HG02938 (cell line): ENCODE results near the gene HOXB6.

Source experiments
- ATAC-seq: cut with Tn5 transposase; IDR thresholded peaks from one replicate; pipeline ENCODE4 v1.9.1; 2021; ENCODE audit warnings: mild to moderate bottlenecking, moderate library complexity; ENCODE audit not compliant: unreplicated experiment

Gene HOXB6

GRCh38 chr17:48624118-48624517, 19.3 kb upstream of the HOXB6 start:
- ATAC-seq = no peak

- no peak for ATAC-seq
Measured at GRCh38 chr17:48623583-48623982, 18.8 kb upstream of the HOXB6 start.

GRCh38 chr17:48622857-48623256, 18.1 kb upstream of the HOXB6 start:
- no peak for ATAC-seq

GRCh38 chr17:48621410-48622392, 16.9 kb upstream of the HOXB6 start:
- ATAC-seq = no peak

GRCh38 chr17:48620461-48621139, 15.8 kb upstream of the HOXB6 start:
- no peak for ATAC-seq

- ATAC-seq = no peak
Measured at GRCh38 chr17:48619826-48620449, 15.2 kb upstream of the HOXB6 start.

- no peak for ATAC-seq
Measured at GRCh38 chr17:48618256-48618896, 13.6 kb upstream of the HOXB6 start.

GRCh38 chr17:48617471-48618255, 12.9 kb upstream of the HOXB6 start:
- no peak for ATAC-seq

- ATAC-seq = no peak
Measured at GRCh38 chr17:48616717-48617470, 12.1 kb upstream of the HOXB6 start.

- no peak for ATAC-seq
Measured at GRCh38 chr17:48615963-48616716, 11.4 kb upstream of the HOXB6 start.

- no peak for ATAC-seq
Measured at GRCh38 chr17:48615047-48615962, 10.5 kb upstream of the HOXB6 start, which contains the start of gene HOXB8. Gene HOXB8 (minus strand): TSS chr17:48615292. CDS start chr17:48614704, 588 bp downstream.

- no peak for ATAC-seq
Measured at GRCh38 chr17:48613862-48614694, 9.3 kb upstream of the HOXB6 start.

- ATAC-seq = no peak
Measured at GRCh38 chr17:48612854-48613691, 8.3 kb upstream of the HOXB6 start.

- ATAC-seq = no peak
Measured at GRCh38 chr17:48612456-48612853, 7.7 kb upstream of the HOXB6 start.

- no peak for ATAC-seq
Measured at GRCh38 chr17:48611681-48612455, 7.1 kb upstream of the HOXB6 start.
